SKM-1 treated with dmso at 0.1 percent for 144 hours (cell line): Measurements from ENCODE around the gene SAP25.
"Not testable (repeated sequence)": the region's sequence is repeated elsewhere in the genome, so short reads cannot be mapped to it uniquely, and the experiment has no call there.

Source experiments
- DNase-seq: peaks from one replicate; lab custom pipeline; 2025; ENCODE audit not compliant: unreplicated experiment; lab: John Stamatoyannopoulos, UW

The SAP25 gene

GRCh38 chr7:100562195-100563099, 11.3 kb downstream of the SAP25 start:
- no peak for DNase-seq

GRCh38 chr7:100561491-100562194, 12.1 kb downstream of the SAP25 start:
- DNase-seq, result no peak

- no peak for DNase-seq
These were observed 14.6 kb downstream of the SAP25 start for GRCh38 chr7:100559127-100559526.

- DNase-seq, result peak; percentile 37
These were observed 17.2 kb downstream of the SAP25 start for GRCh38 chr7:100556541-100556940.

GRCh38 chr7:100555701-100556100, 18.0 kb downstream of the SAP25 start:
- DNase-seq, result no peak

- no peak for DNase-seq
These were observed 20.7 kb downstream of the SAP25 start for GRCh38 chr7:100553032-100553431.

GRCh38 chr7:100552532-100552931, 21.2 kb downstream of the SAP25 start:
- no peak for DNase-seq

GRCh38 chr7:100548446-100548845, 25.3 kb downstream of the SAP25 start:
- not testable (repeated sequence) for DNase-seq

- DNase-seq, result no peak
These were observed 25.8 kb downstream of the SAP25 start for GRCh38 chr7:100547872-100548271.

- no peak for DNase-seq
These were observed 26.5 kb downstream of the SAP25 start for GRCh38 chr7:100546926-100547800.

- no peak for DNase-seq
These were observed 27.4 kb downstream of the SAP25 start for GRCh38 chr7:100546129-100546925.

GRCh38 chr7:100545360-100546128, 28.2 kb downstream of the SAP25 start:
- DNase-seq, result no peak

GRCh38 chr7:100544967-100545359, 28.7 kb downstream of the SAP25 start:
- no peak for DNase-seq

- DNase-seq, result no peak
These were observed 29.3 kb downstream of the SAP25 start for GRCh38 chr7:100544386-100544785.

- DNase-seq, result no peak
These were observed 30.1 kb downstream of the SAP25 start for GRCh38 chr7:100543586-100543985.

- DNase-seq, result not testable (repeated sequence)
These were observed 32.4 kb downstream of the SAP25 start for GRCh38 chr7:100541309-100541708.

GRCh38 chr7:100540073-100540723, 33.5 kb downstream of the SAP25 start:
- no peak for DNase-seq

- no peak for DNase-seq
These were observed 34.2 kb downstream of the SAP25 start for GRCh38 chr7:100539436-100540006.
